ENCODE data around the gene DERA.
"Not testable (repeated sequence)": the region's sequence is repeated elsewhere in the genome, so short reads cannot be mapped to it uniquely, and the experiment has no call there.

Gene DERA

GRCh38 chr12:16006752-16007151, 95.6 kb downstream of the DERA start:
- Histone ChIP-seq H3K9me3 (replicated peaks in 1 of 2; ENCODE audit: control insufficient read depth in 2 of 2, insufficient read depth in 1 of 2, low read depth in 1 of 2, low read length in 2 of 2) (no peaks in the 10 kb centered on the region), H2AK5ac (ENCODE audit: low read depth, low read length) (no peak overlapping the region), H3K4ac (ENCODE audit: low read length) (no peak overlapping the region), H3K4me1 (ENCODE audit: control insufficient read depth in 2 of 2, insufficient read depth in 1 of 2, low read depth in 1 of 2, low read length in 2 of 2) (no peaks in the 10 kb centered on the region), H2BK12ac (ENCODE audit: low read length) (no peak overlapping the region), H3K18ac (ENCODE audit: low read length) (no peak overlapping the region), H3K36me3 (replicated peaks in 1 of 2; ENCODE audit: control insufficient read depth in 2 of 2, insufficient read depth in 2 of 2, low read length in 2 of 2) (peaks cover 0 to 18% of the 10 kb centered on the region in 2 donors), H3K79me1 (ENCODE audit: low read depth, low read length) (no peaks in the 10 kb centered on the region), H3K14ac (ENCODE audit: low read length) (no peak overlapping the region), H2BK120ac (ENCODE audit: low read depth, low read length) (no peak overlapping the region), H4K8ac (ENCODE audit: low read depth, low read length) (no peak overlapping the region), H3K27me3 (ENCODE audit: control insufficient read depth in 3 of 3, insufficient read depth in 3 of 3, low read depth in 1 of 3, low read length in 3 of 3) (no peaks in the 10 kb centered on the region), H3K23ac (ENCODE audit: low read depth, low read length, poor library complexity) (no peak overlapping the region), H3K9ac (ENCODE audit: low read depth, low read length, poor library complexity) (no peak overlapping the region), H2BK5ac (ENCODE audit: low read length) (no peak overlapping the region), H2BK15ac (ENCODE audit: low read length) (no peak overlapping the region), H3K4me3 (ENCODE audit: low read length in 2 of 2) (no peak overlapping the region), H3K27ac (replicated peaks; ENCODE audit: low read length) (no peak overlapping the region), H2AFZ (ENCODE audit: low read length) (no peak overlapping the region), H3K4me2 (ENCODE audit: insufficient read depth, low read length, poor library complexity, severe bottlenecking) (no peak overlapping the region), H4K91ac (ENCODE audit: low read depth, low read length, poor library complexity) (no peak overlapping the region)
- no peak for DNase-seq (ENCODE audit: low spot score)
- WGBS, 2 donors (ENCODE audit: extremely low coverage in 2 of 2, insufficient read length in 2 of 2, insufficient replicate concordance in 1 of 2) = no CpG with 5 or more reads among the region's 4 CpGs

- Histone ChIP-seq H3K79me1 (ENCODE audit: low read depth, low read length) (no peaks in the 10 kb centered on the region), H4K8ac (ENCODE audit: low read depth, low read length) (no peak overlapping the region), H3K36me3 (replicated peaks in 1 of 2; ENCODE audit: control insufficient read depth in 2 of 2, insufficient read depth in 2 of 2, low read length in 2 of 2) (peaks cover 0 to 18% of the 10 kb centered on the region in 2 donors), H3K4me1 (ENCODE audit: control insufficient read depth in 2 of 2, insufficient read depth in 1 of 2, low read depth in 1 of 2, low read length in 2 of 2) (no peaks in the 10 kb centered on the region), H3K14ac (ENCODE audit: low read length) (no peak overlapping the region), H3K23ac (ENCODE audit: low read depth, low read length, poor library complexity) (no peak overlapping the region), H3K18ac (ENCODE audit: low read length) (no peak overlapping the region), H3K4me2 (ENCODE audit: insufficient read depth, low read length, poor library complexity, severe bottlenecking) (no peak overlapping the region), H2AFZ (ENCODE audit: low read length) (no peak overlapping the region), H3K27ac (replicated peaks; ENCODE audit: low read length) (no peak overlapping the region), H3K4me3 (ENCODE audit: low read length in 2 of 2) (no peak overlapping the region), H3K9ac (ENCODE audit: low read depth, low read length, poor library complexity) (no peak overlapping the region), H3K9me3 (replicated peaks in 1 of 2; ENCODE audit: control insufficient read depth in 2 of 2, insufficient read depth in 1 of 2, low read depth in 1 of 2, low read length in 2 of 2) (peaks cover 2 to 7% of the 10 kb centered on the region in 2 donors), H2BK120ac (ENCODE audit: low read depth, low read length) (no peak overlapping the region), H3K4ac (ENCODE audit: low read length) (no peak overlapping the region), H2AK5ac (ENCODE audit: low read depth, low read length) (no peak overlapping the region), H4K91ac (ENCODE audit: low read depth, low read length, poor library complexity) (no peak overlapping the region), H2BK5ac (ENCODE audit: low read length) (no peak overlapping the region), H2BK15ac (ENCODE audit: low read length) (no peak overlapping the region), H3K27me3 (ENCODE audit: control insufficient read depth in 3 of 3, insufficient read depth in 3 of 3, low read depth in 1 of 3, low read length in 3 of 3) (no peaks in the 10 kb centered on the region), H2BK12ac (ENCODE audit: low read length) (no peak overlapping the region)
- WGBS, 2 donors (ENCODE audit: extremely low coverage in 2 of 2, insufficient read length in 2 of 2, insufficient replicate concordance in 1 of 2) = no CpG with 5 or more reads among the region's 7 CpGs
- DNase-seq (ENCODE audit: low spot score) = no peak
Measured at GRCh38 chr12:16008421-16008824, 97.3 kb downstream of the DERA start.

GRCh38 chr12:16012117-16012516, 101.0 kb downstream of the DERA start:
- H2BK12ac ChIP-seq (ENCODE audit: low read length) = no peak overlapping the region
- H2BK120ac ChIP-seq (ENCODE audit: low read depth, low read length) = no peak overlapping the region
- H3K4ac ChIP-seq (ENCODE audit: low read length) = no peak overlapping the region
- H2BK15ac ChIP-seq (ENCODE audit: low read length) = no peak overlapping the region
- H4K91ac ChIP-seq (ENCODE audit: low read depth, low read length, poor library complexity) = no peak overlapping the region
- H3K27me3 ChIP-seq (ENCODE audit: control insufficient read depth in 3 of 3, insufficient read depth in 3 of 3, low read depth in 1 of 3, low read length in 3 of 3) = no peaks in the 10 kb centered on the region
- H3K9ac ChIP-seq (ENCODE audit: low read depth, low read length, poor library complexity) = no peak overlapping the region
- H3K4me2 ChIP-seq (ENCODE audit: insufficient read depth, low read length, poor library complexity, severe bottlenecking) = no peak overlapping the region
- no peak overlapping the region for H3K4me3 ChIP-seq (ENCODE audit: low read length in 2 of 2)
- no peak overlapping the region for H3K18ac ChIP-seq (ENCODE audit: low read length)
- no peaks in the 10 kb centered on the region for H3K4me1 ChIP-seq (ENCODE audit: control insufficient read depth in 2 of 2, insufficient read depth in 1 of 2, low read depth in 1 of 2, low read length in 2 of 2)
- H3K14ac ChIP-seq (ENCODE audit: low read length) = no peak overlapping the region
- H4K8ac ChIP-seq (ENCODE audit: low read depth, low read length) = no peak overlapping the region
- no peak overlapping the region for H2BK5ac ChIP-seq (ENCODE audit: low read length)
- H3K9me3 ChIP-seq (replicated peaks in 1 of 2; ENCODE audit: control insufficient read depth in 2 of 2, insufficient read depth in 1 of 2, low read depth in 1 of 2, low read length in 2 of 2) = peaks cover 8 to 28% of the 10 kb centered on the region in 2 donors
- DNase-seq (ENCODE audit: low spot score) = no peak
- no peak overlapping the region for H3K23ac ChIP-seq (ENCODE audit: low read depth, low read length, poor library complexity)
- no peak overlapping the region for H3K27ac ChIP-seq (replicated peaks; ENCODE audit: low read length)
- H3K36me3 ChIP-seq (replicated peaks in 1 of 2; ENCODE audit: control insufficient read depth in 2 of 2, insufficient read depth in 2 of 2, low read length in 2 of 2) = peaks cover 1 to 4% of the 10 kb centered on the region in 2 donors
- H2AFZ ChIP-seq (ENCODE audit: low read length) = no peak overlapping the region
- H3K79me1 ChIP-seq (ENCODE audit: low read depth, low read length) = no peaks in the 10 kb centered on the region
- H2AK5ac ChIP-seq (ENCODE audit: low read depth, low read length) = no peak overlapping the region

DNA sequence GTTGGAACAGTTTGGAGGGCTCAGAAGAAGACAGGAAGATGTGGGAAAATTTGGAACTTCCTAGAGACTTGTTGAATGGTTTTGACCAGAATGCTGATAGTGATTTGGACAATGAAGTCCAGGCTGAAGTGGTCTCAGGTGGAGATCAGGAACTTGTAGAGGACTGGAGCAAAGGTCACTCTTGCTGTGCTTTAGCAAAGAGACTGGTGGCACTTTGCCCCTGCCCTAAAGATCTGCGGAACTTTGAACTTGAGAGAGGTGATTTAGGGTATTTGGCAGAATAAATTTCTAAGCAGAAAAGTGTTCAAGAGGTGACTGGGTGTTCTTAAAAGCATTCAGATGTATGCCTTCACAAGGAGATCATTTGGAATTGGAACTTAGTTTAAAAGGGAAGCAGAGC, 102.6 kb downstream of the DERA start:
- not testable (repeated sequence) for H2BK5ac ChIP-seq (ENCODE audit: low read length); H3K18ac ChIP-seq (ENCODE audit: low read length); H3K9ac ChIP-seq (ENCODE audit: low read depth, low read length, poor library complexity); H3K27ac ChIP-seq (replicated peaks; ENCODE audit: low read length); H3K23ac ChIP-seq (ENCODE audit: low read depth, low read length, poor library complexity); H3K4ac ChIP-seq (ENCODE audit: low read length); H3K14ac ChIP-seq (ENCODE audit: low read length); H3K27me3 ChIP-seq (ENCODE audit: control insufficient read depth in 3 of 3, insufficient read depth in 3 of 3, low read depth in 1 of 3, low read length in 3 of 3); H2AFZ ChIP-seq (ENCODE audit: low read length); H3K4me1 ChIP-seq (ENCODE audit: control insufficient read depth in 2 of 2, insufficient read depth in 1 of 2, low read depth in 1 of 2, low read length in 2 of 2); H3K4me2 ChIP-seq (ENCODE audit: insufficient read depth, low read length, poor library complexity, severe bottlenecking); H2BK120ac ChIP-seq (ENCODE audit: low read depth, low read length); H2AK5ac ChIP-seq (ENCODE audit: low read depth, low read length); H2BK12ac ChIP-seq (ENCODE audit: low read length); H4K8ac ChIP-seq (ENCODE audit: low read depth, low read length); H2BK15ac ChIP-seq (ENCODE audit: low read length); H3K36me3 ChIP-seq (replicated peaks in 1 of 2; ENCODE audit: control insufficient read depth in 2 of 2, insufficient read depth in 2 of 2, low read length in 2 of 2); DNase-seq (ENCODE audit: low spot score); H3K79me1 ChIP-seq (ENCODE audit: low read depth, low read length); H4K91ac ChIP-seq (ENCODE audit: low read depth, low read length, poor library complexity); H3K4me3 ChIP-seq (ENCODE audit: low read length in 2 of 2)
- no CpG with 5 or more reads among the region's 1 CpG for WGBS, 2 donors (ENCODE audit: extremely low coverage in 2 of 2, insufficient read length in 2 of 2, insufficient replicate concordance in 1 of 2)
- H3K9me3 ChIP-seq (replicated peaks in 1 of 2; ENCODE audit: control insufficient read depth in 2 of 2, insufficient read depth in 1 of 2, low read depth in 1 of 2, low read length in 2 of 2) = peaks cover 8 to 28% of the 10 kb centered on the region in 2 donors

All from neuronal stem cell (in vitro differentiated cells).